Stomach (tissue), 19 donors: Measurements from ENCODE around the gene ACAD8. TPM values are rescaled to one million over a fixed set of nuclear protein-coding genes. Genes with fewer than 3 reads are reported as not detected.

Source experiments
- DNase-seq, 2 donors: peaks; one replicate each; pipeline versions ENCODE4 v3.0.0 to v3.0.0-alpha.2; 2013 to 2019
- H3K27ac ChIP-seq, 5 donors: fragments of 200-600 bp in 4 of 5; sonication (generic) in 4 of 5; one replicate each; pipeline ENCODE4 v1.5.1; 2013 to 2019; ENCODE audit warnings: mild to moderate bottlenecking in 1 of 5, moderate library complexity in 1 of 5
- H3K27me3 ChIP-seq, 3 donors: fragments of 200-600 bp; sonication (generic); one replicate each; pipeline ENCODE4 v1.5.1; 2017 to 2019; ENCODE audit warnings: mixed run types in 1 of 3
- H3K36me3 ChIP-seq, 4 donors: fragments of 200-600 bp; sonication (generic); 1 replicate in 3 of 4; 2 replicates in 1 of 4; pipeline ENCODE4 v1.5.1; 2016 to 2019
- H3K4me1 ChIP-seq, 4 donors: fragments of 200-600 bp; sonication (generic); one replicate each; pipeline ENCODE4 v1.5.1; 2016 to 2019
- H3K4me3 ChIP-seq, 4 donors: fragments of 200-600 bp; sonication (generic) in 3 of 4; one replicate each; pipeline ENCODE4 v1.5.1; 2016 to 2019; ENCODE audit warnings: mild to moderate bottlenecking in 1 of 4
- H3K9me3 ChIP-seq, 4 donors: fragments of 200-600 bp; sonication (generic); one replicate each; pipeline ENCODE4 v1.5.1; 2016 to 2019
- CTCF ChIP-seq, 7 experiments: fragments of 450-650 bp in 4 of 7; fragments of 200-600 bp in 3 of 7; sonication (generic) in 3 of 7; IDR thresholded peaks; one replicate each; pipeline ENCODE4 v1.5.1; 2016 to 2019; ENCODE audit warnings: antibody characterized with exemption in 7 of 7, control low read depth in 2 of 7, mild to moderate bottlenecking in 1 of 7
- EP300 ChIP-seq: sonication (generic); formaldehyde crosslinking; IDR thresholded peaks from one replicate; pipeline ENCODE4 v1.6.1; 2017; ENCODE audit warnings: antibody characterized with exemption
- POLR2A ChIP-seq, 4 donors: fragments of 450-650 bp; IDR thresholded peaks; one replicate each; pipeline ENCODE4 v1.6.1; 2016; ENCODE audit warnings: antibody characterized with exemption in 4 of 4, control low read depth in 2 of 4, mild to moderate bottlenecking in 1 of 4, moderate library complexity in 1 of 4
- POLR2AphosphoS5 ChIP-seq, 3 donors: sonication (generic); formaldehyde crosslinking; IDR thresholded peaks; one replicate each; pipeline ENCODE4 v1.6.1; 2016; ENCODE audit warnings: antibody characterized with exemption in 3 of 3
- WGBS, 5 donors: extraction: QIAGEN DNeasy Blood & Tissue Kit in 3 of 5; methylation state at CpG; one replicate each; pipeline versions ENCODE4 v1.1.5 to v1.1.7; 2013 to 2018; 5-methylcytosine and 5-hydroxymethylcytosine counted together
- intact Hi-C: fragments of 100-400 bp; cut with DNase I; formaldehyde crosslinking; loops from one replicate; pipeline ENCODE4 v1.15.1; 2023; ENCODE audit warnings: low total_unique reads
- long read RNA-seq, 10 donors: transcript quantifications; one replicate each; lab custom pipeline, GENCODE V29; 2026
- polyA plus RNA-seq, 3 donors: library from polyadenylated mRNA; stranded (reverse); fragments of 200-250 nt; gene quantifications; one replicate each; pipeline ENCODE4 v1.2.3, GENCODE V29; 2013
- total RNA-seq, 5 donors: library from RNA; depleted of rRNA; stranded (reverse); fragments of >200 nt; gene quantifications; one replicate each; pipeline versions ENCODE4 v1.1.0 to v1.2.3, GENCODE V29; 2014 to 2016
- donor health status: healthy with polysubstance abuse.
- donor health status: Bipolar disorder and iron deficiency.
- donor health status: healthy.

The ACAD8 gene
- total RNA-seq: 10 to 100 TPM; 24.3 to 44.6 (median 29.7) TPM
- 10 to 100 TPM; 15.1 to 19.7 (median 18.6) TPM for polyA plus RNA-seq
- long read RNA-seq, donor 1, partial matches to known transcripts: 0 of 1 reads
- long read RNA-seq, donor 1, other reads (novel, unspliced or antisense): 0 of 1 reads
- long read RNA-seq, donor 2, partial matches to known transcripts: 0 of 5 reads
- long read RNA-seq, donor 2, other reads (novel, unspliced or antisense): 0 of 5 reads
- long read RNA-seq, donor 3, transcript ACAD8-201 (11 exons, 2,249 nt): major isoform, 5 of 6 reads
- long read RNA-seq, donor 3, partial matches to known transcripts: 0 of 6 reads
- long read RNA-seq, donor 3, other reads (novel, unspliced or antisense): 0 of 6 reads
- long read RNA-seq, donor 4, partial matches to known transcripts: 0 of 1 reads
- long read RNA-seq, donor 4, other reads (novel, unspliced or antisense): 0 of 1 reads
- long read RNA-seq, donor 5, partial matches to known transcripts: 0 of 5 reads
- long read RNA-seq, donor 5, other reads (novel, unspliced or antisense): 0 of 5 reads
- long read RNA-seq, donor 6, transcript ACAD8-201 (11 exons, 2,249 nt): major isoform, 7 of 19 reads
- long read RNA-seq, donor 6, partial matches to known transcripts: 11 of 19 reads
- long read RNA-seq, donor 6, other reads (novel, unspliced or antisense): 0 of 19 reads
- long read RNA-seq, donor 7, partial matches to known transcripts: 0 of 4 reads
- long read RNA-seq, donor 7, other reads (novel, unspliced or antisense): 0 of 4 reads
- long read RNA-seq, donor 8, partial matches to known transcripts: 0 of 6 reads
- long read RNA-seq, donor 8, other reads (novel, unspliced or antisense): 0 of 6 reads
- long read RNA-seq, donor 9, partial matches to known transcripts: 12 of 14 reads
- long read RNA-seq, donor 9, other reads (novel, unspliced or antisense): 0 of 14 reads
- long read RNA-seq, donor 10, partial matches to known transcripts: 0 of 2 reads
- long read RNA-seq, donor 10, other reads (novel, unspliced or antisense): 0 of 2 reads

DNA sequence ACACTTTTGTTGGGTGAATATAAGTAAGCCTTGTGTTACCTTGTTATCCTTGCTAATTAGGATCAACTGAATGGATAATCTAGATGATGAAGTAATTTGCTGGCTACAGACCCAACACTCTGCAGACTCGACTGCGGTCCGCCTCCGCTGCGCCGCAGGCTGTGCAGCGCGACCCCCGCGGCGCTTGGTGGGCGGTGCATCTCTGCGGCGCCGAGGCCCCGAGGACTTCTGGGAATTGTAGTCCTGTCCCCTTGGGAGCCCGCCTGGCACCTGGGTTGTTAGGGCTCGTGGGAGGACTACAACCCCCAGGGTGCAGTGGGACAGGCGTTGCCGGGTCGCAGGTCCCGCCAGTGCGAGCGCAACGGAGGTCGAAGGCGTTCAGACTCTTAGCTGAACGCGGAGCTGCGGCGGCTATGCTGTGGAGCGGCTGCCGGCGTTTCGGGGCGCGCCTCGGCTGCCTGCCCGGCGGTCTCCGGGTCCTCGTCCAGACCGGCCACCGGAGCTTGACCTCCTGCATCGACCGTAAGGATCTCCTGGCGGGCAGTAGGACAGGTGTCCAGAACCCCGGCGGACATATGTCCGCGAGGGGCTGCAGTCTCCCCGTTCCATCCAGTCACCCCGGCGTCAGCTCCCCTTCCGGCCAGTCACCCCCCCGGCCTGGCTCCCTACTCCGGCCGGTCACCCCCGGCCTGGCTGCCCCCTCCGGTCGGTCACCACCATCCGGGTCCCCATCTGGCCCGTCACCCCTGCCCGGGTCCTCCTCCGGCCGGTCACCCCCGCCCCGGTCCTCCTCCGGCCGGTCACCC, at the start of gene ACAD8, which contains the start of gene THYN1:
ACAD8 (plus strand) TSS at position 381 of the 806 bp plus-strand sequence; CDS start at position 414, 33 bp downstream.
THYN1 (minus strand) TSS at position 165 of the 806 bp plus-strand sequence. CDS start 470 bp downstream, outside the sequence.
- Histone ChIP-seq H3K4me1 (peaks cover 17 to 43% (median 29%) of the 10 kb centered on the region in 4 donors), H3K4me3 (peak within 1 kb of the TSS; percentile 74 to 98 (median 88)), H3K36me3 (peaks cover 21 to 47% (median 46%) of the 10 kb centered on the region in 4 donors), H3K27ac (peak within 1 kb of the TSS; percentile 49 to 86 (median 75)), H3K9me3 (no peaks in the 10 kb centered on the region), H3K27me3 (no peaks in the 10 kb centered on the region)
- DNase-seq: peak; percentile 97 to 99
- TF ChIP-seq EP300 (no peak), POLR2AphosphoS5 (IDR thresholded peaks at IDR 0.05) (peak; percentile 71 to 94 (median 82)), CTCF (IDR thresholded peaks at IDR 0.05) (peak in 5 of 7 experiments; percentile 29 to 57 (median 35)), POLR2A (IDR thresholded peaks at IDR 0.05) (peak in 1 of 4 donors; percentile 16)
- intact Hi-C loops: no loop called here
- 0 to 1% (median 0%) methylated on average over 36 to 70 of the region's 70 CpGs for WGBS, 5 donors

- intact Hi-C loops: no loop called here
- Histone ChIP-seq H3K4me1 (no peaks in the 10 kb centered on the region), H3K36me3 (peaks cover 35 to 87% (median 83%) of the 10 kb centered on the region in 4 donors), H3K27ac (no peak overlapping the region), H3K4me3 (no peak overlapping the region), H3K27me3 (no peaks in the 10 kb centered on the region), H3K9me3 (no peaks in the 10 kb centered on the region)
- WGBS, 5 donors: 91 to 97% (median 95%) methylated on average over 9 of the region's 9 CpGs
- no peak for DNase-seq
- TF ChIP-seq CTCF (IDR thresholded peaks at IDR 0.05) (no peak), POLR2A (IDR thresholded peaks at IDR 0.05) (no peak), EP300 (no peak), POLR2AphosphoS5 (IDR thresholded peaks at IDR 0.05) (no peak)
Measured at GRCh38 chr11:134205729-134206128, 47.6 kb upstream of the ACAD8 start.

DNA sequence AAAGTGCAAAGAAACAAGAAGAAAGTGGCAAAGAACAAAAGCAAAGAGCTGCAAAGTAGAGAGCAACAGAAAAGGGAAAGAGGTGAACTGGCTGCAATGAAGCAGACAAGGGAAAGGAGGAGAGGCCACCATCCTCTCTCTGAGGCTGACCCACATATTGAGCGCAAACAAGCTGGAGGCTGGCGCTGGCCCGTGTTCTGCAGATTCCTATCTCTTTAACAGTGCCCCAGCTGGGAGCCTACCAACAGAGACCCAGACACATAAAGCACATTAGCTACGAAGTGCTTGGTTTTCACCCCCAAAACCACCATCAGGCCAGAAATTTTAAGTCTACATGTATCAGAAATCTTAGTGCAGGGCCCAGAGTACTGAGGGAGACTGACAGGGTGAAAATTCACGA, 47.2 kb upstream of the ACAD8 start:
- Histone ChIP-seq H3K4me1 (no peaks in the 10 kb centered on the region), H3K27me3 (no peaks in the 10 kb centered on the region), H3K4me3 (no peak overlapping the region), H3K27ac (no peak overlapping the region), H3K36me3 (peaks cover 35 to 84% (median 79%) of the 10 kb centered on the region in 4 donors), H3K9me3 (no peaks in the 10 kb centered on the region)
- intact Hi-C loops: no loop called here
- no peak for DNase-seq
- no peak for TF ChIP-seq CTCF (IDR thresholded peaks at IDR 0.05)
- TF ChIP-seq POLR2AphosphoS5 (IDR thresholded peaks at IDR 0.05): no peak
- TF ChIP-seq POLR2A (IDR thresholded peaks at IDR 0.05): no peak
- TF ChIP-seq EP300: no peak
- 92 to 96% (median 92%) methylated on average over 5 of the region's 5 CpGs for WGBS, 5 donors
